SU-DHL-6 (cell line): ENCODE measurements around the gene EVPLL.

Experiments used
- CTCF ChIP-seq: fragments of 200-600 bp; sonication (generic); IDR thresholded peaks from one replicate; pipeline ENCODE4 v1.5.1; 2017; ENCODE audit warnings: antibody characterized with exemption, mild to moderate bottlenecking, low read length, moderate library complexity; ENCODE audit not compliant: insufficient read depth, poor library complexity, severe bottlenecking
- EZH2phosphoT487 ChIP-seq: fragments of 200-600 bp; sonication (generic), shearing (Covaris generic); conservative IDR thresholded peaks from 2 replicates; pipeline ENCODE4 v1.6.1; 2018; ENCODE audit warnings: mild to moderate bottlenecking, antibody characterized with exemption, low read length, moderate library complexity, mixed read lengths

- TF ChIP-seq CTCF, result no peak
- TF ChIP-seq EZH2phosphoT487, result no peak
These were observed 6.8 kb upstream of the EVPLL start for GRCh38 chr17:18370761-18371160.
